HG03354 (cell line): ENCODE measurements around the gene CFAP410.

Experiments used
- ATAC-seq: cut with Tn5 transposase; IDR thresholded peaks from one replicate; pipeline ENCODE4 v1.9.1; 2021; ENCODE audit warnings: mild to moderate bottlenecking; ENCODE audit not compliant: unreplicated experiment, poor library complexity, severe bottlenecking

The CFAP410 gene

DNA sequence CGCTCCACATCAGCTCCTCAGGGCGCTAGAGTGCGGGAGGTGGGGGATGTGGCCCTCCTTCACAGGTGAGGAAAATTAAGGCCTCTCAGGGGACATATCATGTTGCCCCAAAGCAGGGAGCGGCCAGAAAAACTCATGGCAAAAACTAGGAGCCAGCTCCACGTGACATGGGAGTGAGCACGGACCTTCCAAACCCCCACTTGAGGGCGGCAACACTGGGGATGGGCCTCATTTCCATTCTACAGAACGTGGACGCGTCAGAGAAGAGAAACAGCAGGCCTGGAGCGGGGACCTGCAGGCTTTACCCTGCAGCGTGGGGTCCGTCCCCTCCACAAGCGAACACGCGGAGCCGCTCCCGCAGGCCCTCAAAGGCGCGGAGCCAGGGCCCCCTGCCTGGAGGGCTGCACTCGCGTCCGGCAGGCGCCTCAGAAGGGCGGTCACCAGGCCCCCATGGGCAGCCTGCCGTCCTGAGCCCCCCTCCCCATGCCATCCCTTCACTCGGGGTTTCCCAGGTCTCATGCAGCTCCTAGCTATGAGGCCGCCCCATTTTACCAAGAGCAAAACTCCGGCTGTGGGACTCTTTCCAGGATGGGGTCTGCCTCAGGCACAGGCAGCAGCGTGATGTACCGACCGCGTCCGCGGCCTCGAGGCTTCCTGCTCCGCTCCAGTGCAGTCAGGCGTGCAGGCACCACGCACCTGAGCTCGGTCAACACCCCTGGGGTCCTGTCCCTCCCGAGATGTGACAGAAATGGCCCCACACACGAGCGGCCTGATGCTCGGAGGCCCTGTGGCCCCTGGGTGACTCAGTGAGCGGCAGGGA lies 5.5 kb downstream of the CFAP410 start:
- ATAC-seq = no peak

DNA sequence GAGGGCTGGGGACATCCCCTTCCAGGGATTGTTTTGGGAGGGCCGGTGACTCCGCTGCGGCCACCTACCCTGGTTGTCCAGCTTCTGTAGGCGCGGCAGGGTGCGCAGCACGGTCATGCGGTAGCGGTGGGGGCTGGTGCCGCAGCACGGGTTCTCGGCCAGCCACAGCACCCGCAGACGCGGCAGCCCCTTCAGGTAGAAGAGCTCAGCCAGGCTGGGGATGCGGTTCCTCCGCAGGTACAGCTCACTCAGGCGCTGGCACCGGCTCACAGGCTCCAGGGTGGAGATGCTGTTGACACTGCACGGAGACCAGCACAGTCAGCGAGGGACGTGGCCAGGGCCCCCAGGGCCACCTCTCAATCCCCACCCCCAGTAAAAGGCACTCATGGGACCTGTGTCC lies 6.2 kb downstream of the CFAP410 start:
- ATAC-seq = no peak

DNA sequence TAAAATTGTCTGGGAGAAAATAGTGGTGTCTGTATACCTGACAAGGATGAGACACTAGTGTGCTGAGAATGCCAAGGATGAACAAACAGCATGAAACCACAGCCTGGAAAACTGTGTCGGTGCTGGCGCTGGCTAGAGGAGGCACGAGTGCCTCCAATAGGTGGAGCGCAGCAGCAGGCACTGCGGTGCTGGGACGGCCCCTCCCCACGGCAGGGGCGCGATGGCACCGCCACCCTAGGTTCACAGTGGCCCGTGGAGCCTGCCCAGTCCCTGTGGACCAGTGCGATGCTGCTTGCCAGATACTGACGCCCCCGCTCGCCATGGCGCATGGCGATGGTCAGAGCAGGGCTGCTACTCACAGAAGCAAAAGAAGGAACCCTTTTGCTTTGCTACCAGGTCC lies 6.8 kb downstream of the CFAP410 start:
- ATAC-seq = no peak

DNA sequence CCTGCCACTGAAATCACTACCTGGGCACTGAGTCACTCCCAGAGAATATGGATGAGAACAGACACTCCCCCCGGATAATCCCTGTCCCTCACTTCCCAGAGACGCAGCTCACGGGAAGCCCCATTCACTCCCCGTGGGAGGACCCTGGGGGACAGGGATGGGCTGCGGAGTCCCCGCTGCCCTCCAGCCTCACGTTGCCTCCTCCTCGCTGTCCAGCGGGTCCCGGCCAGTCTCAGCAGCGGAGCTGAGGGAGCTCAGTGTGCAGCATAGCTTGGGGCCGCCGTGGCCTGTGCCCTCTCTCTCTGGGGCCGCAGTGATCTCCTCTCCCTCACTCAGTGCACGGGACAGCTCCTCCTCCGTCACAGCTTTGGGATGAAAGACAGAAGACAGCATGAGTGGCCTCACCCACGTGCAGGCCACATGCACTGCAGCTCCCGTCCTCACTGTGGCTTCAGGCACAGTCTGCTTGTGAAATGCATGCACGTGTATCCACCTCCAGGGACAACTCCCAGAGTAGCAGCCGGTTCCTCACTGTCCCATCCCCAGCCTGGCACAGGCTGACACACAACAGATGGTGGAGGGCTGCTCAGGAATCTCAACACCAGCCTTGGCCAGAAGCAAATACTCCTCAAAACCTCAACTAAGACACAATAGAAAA lies 7.4 kb downstream of the CFAP410 start:
- ATAC-seq = no peak

- no peak for ATAC-seq
These were observed 8.0 kb downstream of the CFAP410 start for GRCh38 chr21:44331209-44331608.

GRCh38 chr21:44330698-44331097 lies 8.5 kb downstream of the CFAP410 start:
- no peak for ATAC-seq

DNA sequence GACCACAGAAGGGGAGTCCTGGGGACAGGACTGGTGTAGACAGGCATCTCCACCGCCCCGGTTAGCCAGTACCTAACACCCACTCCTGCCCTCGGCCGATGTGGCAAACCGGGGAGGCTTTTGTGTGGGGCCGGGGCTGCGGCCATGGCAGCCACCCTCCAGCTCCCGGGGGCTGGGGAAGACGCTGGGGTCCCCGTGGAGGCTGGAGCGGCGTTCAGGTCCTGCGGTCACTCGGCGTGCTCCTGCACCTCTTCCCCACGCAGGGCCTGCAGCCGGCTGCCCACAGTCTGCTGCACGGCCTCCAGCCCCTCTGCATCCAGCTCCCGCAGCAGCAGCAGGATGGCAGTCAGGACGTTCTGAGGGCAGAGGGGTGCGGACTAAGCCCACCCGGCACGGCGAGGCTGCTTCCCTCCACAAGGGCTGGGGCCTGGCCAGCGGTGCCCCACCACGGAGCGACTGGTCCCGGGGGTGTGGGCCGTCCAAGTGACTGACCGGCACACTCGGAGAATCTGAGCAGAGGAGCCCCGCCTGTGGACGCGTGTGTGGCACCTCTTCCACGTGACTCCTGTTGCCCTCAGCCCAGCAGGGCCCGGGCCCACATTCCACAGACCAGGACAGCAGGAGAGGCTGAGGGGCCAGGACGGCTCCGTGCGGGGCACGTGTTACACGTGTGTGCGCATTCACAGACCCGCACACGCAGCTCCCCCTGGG lies 9.1 kb downstream of the CFAP410 start:
- no peak for ATAC-seq

DNA sequence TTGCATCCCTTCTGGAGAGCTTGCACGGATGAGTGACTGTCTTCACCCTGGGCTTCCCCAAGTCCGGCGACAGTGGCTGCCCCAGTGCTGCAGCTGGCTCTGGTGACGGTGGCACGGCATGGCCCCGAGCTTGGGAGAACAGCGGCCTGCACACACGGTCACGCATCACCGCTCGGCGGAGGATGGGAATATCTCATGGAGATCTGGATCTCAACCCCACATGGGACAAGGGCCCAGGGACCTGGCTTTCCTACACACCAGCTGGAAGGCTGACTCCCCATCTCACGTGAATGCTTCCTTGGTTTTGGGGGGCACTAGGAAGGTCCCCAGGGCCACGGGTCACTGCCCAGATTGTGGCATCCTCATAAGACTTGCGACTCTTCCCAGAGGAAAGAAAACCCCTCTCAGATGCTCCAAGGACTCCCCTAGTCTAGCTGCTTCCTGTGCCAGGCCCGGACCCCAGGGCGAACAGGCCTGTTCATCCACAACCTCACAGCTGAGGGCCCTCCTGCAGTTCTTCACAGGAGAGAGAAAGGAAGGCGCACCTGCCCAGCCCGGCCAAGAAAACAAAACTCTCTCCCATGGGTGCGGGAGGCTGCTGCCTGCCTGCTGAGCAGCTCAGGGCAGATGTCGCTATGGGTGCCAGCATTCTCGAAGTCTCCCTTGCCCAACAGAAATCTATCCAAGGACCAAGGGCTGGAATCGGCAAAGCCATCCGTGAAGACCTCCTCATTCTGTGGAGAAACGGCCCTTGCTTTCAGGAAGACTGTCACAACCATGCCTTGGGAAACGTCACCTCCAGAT lies 9.9 kb downstream of the CFAP410 start:
- ATAC-seq = no peak

DNA sequence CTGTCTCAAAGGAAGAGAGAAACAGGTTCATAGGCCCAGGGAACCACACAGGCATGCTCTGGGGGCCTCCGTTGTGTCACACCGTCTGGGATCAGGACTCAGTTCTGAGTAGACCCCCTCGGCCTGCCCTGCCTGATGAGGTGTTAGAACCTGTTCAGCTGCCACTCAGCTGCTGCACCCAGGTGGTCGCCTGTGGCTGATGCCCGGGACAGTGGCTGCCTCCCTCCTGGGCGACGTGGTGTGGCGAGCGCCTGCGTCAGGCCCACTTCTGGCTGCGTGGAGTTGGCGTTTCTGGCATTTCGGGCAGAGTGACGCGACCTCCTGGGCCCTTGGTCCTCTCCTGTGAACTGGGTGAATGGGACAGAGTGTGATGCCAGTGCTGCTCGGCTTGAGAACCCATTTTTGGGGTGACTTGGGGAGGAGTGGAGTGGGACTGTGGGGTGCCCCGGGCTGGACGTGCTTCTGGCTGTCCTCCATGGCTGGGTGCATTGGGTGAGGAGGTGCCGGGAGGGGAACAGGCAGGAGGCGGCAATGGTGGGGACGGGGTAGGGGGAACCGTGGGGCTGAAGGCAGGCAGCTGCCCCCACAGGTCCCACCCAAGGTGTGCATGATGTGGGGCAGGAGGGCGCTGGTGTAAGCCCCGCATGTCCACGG lies 10.8 kb downstream of the CFAP410 start:
- no peak for ATAC-seq

- no peak for ATAC-seq
These were observed 11.6 kb downstream of the CFAP410 start for GRCh38 chr21:44327603-44327974.

DNA sequence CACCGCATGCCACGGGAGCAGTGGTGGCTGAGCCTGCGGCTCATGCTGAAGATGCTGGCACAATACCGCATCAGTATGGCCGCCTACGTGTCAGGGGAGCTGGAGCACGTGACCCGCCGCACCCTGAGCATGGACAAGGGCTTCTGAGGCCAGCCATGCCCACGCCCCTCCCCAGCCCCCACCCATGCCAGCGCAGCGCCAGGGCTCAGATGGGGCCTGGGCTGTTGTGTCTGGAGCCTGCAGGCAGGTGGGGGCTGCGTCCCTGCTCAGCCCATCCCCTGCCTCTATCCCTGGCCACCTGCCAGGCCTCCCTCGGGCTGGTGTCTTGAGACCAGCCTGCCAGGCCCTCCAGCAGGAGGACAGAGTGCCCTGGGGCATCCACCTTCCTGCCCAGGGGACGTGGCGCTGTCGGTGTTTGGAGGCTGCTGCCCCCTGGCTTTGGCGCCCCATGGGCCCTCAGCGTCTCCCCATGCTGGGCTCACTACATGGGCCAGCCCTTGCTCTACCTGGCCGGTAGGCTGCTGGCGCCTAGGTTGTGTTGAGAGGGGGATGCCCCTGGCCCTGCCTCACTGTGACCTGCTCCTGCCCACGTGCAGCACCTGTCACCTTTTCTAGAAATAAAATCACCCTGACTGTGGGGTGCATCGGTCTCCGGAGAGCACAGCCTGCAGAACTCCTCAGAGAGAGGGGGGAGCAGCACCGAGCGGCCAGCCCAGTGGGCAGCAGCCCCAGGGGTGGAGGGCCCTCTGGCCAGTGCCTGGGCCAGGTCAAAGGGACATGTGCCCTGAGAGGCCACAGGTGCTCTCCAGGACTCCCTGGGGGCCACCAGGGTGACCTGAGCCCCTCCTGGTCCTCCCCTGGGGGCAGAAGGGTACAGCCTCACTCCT lies 12.2 kb downstream of the CFAP410 start:
- no peak for ATAC-seq

- no peak for ATAC-seq
These were observed 12.9 kb downstream of the CFAP410 start for GRCh38 chr21:44326272-44326647.

- no peak for ATAC-seq
These were observed 13.6 kb downstream of the CFAP410 start for GRCh38 chr21:44325386-44326271.

DNA sequence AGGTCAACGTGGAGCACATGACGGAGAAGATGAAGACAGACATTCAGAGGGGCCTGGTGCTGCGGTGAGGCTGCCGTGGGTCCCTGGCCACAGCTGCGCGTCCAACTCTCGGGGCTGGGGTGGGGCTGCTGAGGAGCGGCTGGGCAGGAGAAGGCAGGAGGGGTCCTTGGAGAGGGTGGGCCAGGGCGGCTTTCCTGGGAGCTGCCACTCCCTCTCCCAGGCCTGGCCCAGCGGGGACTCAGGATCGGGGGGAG lies 14.4 kb downstream of the CFAP410 start:
- ATAC-seq = no peak

GRCh38 chr21:44324106-44324853 lies 14.9 kb downstream of the CFAP410 start:
- no peak for ATAC-seq

DNA sequence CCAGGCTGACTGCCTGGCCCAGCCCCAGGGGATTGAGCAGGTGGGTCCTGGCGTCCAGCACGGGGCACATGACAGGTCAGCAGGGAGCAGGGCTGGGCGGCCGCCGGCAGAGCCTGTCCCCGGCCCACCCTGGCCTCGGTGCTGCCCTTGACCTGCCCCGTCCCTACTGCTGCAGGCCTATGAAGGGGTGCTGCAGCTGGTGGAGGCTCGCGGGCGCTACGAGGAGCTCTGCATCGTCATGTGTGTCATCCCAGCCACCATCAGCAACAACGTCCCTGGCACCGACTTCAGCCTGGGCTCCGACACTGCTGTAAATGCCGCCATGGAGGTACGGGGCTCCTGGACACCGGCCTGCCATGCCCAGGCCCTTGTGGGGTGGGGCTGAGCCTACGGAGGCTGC lies 15.6 kb downstream of the CFAP410 start:
- ATAC-seq = no peak

DNA sequence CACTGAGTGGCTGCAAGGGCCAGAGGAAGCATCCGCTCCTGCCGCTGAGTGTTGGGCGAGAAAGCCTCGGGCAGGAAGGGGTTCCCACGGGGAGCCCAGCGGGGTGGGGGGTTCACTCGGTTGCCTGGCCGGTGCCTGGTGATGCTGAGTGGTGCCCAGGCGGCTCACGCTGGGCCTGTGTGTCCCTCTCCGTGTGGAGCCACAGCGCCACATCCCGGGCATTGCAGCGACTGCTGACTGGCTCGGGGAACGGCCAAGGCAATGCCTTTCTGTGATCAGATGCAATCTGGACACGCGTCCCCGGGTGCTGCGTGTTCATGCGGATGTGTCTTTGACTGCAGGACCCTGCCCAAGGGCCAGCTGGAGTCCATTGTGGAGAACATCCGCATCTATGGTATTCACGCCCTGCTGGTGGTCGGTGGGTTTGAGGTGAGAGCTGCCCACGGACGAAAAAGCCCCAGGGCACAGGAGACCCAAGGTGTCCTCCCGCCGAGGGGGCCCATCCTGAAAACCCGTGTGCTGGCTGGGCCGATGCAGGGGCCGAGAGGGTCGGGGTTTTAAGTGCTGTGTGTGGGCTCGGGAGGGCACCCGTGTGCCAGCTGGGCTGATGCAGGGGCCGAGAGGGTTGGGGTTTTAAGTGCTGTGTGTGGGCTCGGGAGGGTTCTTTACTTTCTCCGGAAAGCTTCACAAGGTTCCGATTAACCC lies 16.4 kb downstream of the CFAP410 start:
- no peak for ATAC-seq
